Measurements from ENCODE around the gene MEIKIN.

GRCh38 chr5:131953969-131954368 is 8.5 kb upstream of the MEIKIN start:
- TF ChIP-seq, protein P1, sequence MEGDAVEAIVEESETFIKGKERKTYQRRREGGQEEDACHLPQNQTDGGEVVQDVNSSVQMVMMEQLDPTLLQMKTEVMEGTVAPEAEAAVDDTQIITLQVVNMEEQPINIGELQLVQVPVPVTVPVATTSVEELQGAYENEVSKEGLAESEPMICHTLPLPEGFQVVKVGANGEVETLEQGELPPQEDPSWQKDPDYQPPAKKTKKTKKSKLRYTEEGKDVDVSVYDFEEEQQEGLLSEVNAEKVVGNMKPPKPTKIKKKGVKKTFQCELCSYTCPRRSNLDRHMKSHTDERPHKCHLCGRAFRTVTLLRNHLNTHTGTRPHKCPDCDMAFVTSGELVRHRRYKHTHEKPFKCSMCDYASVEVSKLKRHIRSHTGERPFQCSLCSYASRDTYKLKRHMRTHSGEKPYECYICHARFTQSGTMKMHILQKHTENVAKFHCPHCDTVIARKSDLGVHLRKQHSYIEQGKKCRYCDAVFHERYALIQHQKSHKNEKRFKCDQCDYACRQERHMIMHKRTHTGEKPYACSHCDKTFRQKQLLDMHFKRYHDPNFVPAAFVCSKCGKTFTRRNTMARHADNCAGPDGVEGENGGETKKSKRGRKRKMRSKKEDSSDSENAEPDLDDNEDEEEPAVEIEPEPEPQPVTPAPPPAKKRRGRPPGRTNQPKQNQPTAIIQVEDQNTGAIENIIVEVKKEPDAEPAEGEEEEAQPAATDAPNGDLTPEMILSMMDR (conservative IDR thresholded peaks at IDR 0.05 in 1 of 2, IDR thresholded peaks at IDR 0.05 in 1 of 2; ENCODE audit: low read depth in 1 of 2, low read length in 2 of 2) = no peak
- TF ChIP-seq EZH2 (IDR thresholded peaks at IDR 0.05; ENCODE audit: low read length, missing control alignments) = no peak

Measured in fibroblast of lung (primary cell).